ENCODE results near the gene GLG1.
"Not testable (repeated sequence)": the region's sequence is repeated elsewhere in the genome, so short reads cannot be mapped to it uniquely, and the experiment has no call there.

The GLG1 gene

DNA sequence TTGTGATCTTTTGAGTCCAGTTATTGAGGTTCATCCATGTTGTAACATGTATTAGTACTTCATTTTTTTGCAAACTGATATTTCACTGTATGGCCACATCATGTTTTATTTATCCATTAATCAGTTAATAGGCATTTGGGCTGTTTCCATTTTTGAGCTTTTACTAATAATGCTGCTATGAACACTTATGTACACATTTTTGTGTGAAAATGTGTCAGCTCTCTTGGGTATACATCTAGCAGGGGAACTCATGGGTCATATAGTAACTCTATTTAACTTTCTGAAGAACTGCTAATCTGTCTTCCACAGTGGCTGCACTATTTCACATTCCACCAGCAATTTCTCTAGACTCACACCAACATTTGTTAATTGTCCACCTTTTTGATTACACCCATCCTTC, 82.0 kb downstream of the GLG1 start:
- no peak for DNase-seq

DNA sequence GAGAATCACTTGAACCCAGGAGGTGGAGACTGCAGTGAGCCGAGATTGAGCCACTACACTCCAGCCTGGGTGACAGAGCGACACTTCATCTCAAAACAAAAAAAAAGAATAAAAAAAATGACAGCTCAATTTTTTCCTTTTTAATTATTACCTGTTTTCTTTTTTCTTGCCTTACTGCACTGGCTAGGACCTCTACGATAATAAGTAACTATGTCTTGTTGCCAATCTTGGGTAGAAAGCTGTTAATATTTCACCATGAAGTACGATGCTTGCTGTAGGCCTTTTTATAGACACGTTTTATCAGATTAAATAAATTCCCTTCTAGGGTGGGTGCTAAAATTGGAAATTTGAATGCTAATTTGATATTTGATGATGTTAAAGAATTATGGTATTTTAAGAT, 82.8 kb downstream of the GLG1 start:
- no peak for DNase-seq

DNA sequence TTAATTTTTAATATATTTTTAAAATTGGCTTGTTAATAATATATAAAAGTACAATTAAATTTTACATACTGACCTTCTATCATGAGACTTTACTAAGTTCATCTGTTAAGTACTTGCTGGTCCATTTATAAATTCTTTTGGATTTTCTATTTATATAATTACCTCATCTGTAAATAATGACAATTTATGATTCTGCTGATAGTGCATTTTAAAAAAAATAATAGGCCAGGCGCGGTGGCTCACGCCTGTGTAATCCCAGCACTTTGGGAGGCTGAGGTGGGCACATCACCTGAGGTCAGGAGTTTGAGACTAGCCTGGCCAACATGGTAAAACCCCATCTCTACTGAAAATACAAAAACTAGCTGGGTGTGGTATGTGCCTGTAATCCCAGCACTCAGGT, 83.2 kb downstream of the GLG1 start:
- DNase-seq = not testable (repeated sequence)

DNA sequence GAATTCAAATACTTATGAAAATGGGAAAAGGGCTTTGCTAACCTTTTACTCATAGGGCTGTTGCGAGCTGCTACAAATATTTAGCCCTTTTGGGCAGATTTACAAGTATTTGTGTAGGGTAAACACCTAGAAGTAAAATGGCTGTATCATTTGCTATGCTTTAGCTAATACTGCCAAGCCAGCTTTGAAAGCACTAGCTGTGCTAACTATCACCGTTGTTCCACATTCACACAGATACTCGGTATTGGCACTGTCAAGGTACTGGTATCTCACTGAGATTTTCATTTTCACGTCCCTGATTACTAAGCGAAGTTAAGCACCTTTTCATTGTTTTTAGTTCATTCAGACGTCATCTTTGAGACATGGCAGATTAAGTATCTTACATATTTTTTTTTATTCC, 84.8 kb downstream of the GLG1 start:
- DNase-seq = no peak

DNA sequence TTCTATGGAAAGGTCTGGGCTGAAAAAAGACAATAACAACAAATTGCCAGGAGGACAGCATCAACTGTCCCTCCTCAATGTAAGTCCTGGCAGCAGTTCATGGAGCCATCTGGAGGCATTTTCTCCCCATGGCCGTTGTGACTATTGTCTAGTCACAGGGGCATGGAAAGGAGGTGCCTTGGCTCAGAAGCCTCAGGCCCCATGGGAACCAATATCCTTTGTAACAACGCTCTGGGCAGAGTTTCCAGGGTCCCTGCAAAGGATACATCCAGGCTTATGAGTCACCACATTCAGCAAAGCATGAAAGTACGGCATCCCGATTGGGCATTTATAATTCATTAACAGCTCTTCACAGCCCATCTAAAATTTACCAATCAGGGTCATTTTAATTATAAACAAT, 85.2 kb downstream of the GLG1 start:
- DNase-seq = no peak

DNA sequence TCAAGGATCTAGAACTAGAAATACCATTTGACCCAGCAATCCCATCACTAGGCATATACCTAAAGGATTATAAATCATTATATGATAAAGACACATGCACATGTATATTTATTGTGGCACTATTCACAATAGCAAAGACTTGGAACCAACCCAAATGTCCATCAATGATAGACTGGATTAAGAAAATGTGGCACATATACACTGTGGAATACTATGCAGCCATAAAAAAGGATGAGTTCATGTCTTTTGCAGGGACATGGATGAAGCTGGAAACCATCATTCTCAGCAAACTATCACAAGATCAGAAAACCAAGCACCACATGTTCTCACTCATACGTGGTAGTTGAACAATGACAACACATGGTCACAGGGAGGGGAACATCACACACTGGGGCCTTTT, 88.0 kb downstream of the GLG1 start:
- not testable (repeated sequence) for DNase-seq

DNA sequence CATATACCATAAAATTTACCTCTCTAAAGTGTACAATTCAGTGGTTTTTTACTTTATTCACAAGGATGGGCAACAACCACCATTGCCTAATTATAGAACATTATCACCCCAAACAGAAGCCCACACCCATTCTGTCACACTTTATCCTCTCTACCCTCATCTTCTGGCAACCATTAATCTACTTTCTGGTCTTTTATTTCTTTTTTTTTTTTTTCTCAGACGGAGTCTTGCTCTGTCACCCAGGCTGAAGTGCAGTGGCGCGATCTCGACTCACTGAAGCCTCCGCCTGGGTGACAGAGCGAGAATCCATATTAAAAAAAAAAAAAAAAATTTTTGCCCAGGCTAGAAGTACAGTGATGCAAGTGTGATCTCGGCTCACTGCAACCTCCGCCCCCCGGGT, 95.0 kb downstream of the GLG1 start:
- DNase-seq = no peak

DNA sequence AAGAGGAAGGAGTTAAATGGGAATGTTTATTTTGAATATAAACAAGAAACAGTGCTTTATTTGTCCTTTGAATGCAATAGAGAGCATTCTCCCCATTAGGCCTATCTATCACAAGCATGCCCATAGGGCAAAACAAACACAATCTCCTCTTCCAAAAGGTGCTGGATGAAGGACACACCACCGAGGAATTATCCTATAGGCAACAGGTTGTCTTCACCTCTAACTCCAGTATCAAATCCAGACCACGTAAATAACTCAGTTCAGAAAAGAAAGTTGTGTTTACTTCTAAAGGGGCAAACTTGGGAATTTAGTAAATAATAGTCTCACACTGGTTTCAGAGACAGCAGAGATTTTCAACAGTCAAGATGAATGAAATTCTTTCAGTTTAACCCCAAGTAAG, 101.9 kb downstream of the GLG1 start:
- DNase-seq = no peak

DNA sequence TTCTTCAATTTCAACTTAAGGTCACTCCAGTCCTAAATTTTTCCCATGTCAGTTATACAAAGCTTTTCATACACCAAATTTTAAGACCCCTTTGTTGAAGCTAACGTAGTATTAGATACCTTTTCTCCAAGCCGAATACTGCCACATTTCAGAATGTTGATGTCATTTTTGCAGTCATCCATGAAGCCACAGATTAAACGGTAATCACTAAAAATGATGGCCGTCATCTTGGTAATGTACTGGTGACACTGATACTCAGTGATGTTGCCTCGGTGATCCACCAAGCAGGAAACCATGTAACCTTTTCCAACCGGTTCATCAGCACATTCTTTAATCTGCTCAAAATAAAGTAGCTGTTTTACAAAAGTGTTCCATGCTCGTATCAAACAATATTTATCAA, 103.5 kb downstream of the GLG1 start:
- no peak for DNase-seq

DNA sequence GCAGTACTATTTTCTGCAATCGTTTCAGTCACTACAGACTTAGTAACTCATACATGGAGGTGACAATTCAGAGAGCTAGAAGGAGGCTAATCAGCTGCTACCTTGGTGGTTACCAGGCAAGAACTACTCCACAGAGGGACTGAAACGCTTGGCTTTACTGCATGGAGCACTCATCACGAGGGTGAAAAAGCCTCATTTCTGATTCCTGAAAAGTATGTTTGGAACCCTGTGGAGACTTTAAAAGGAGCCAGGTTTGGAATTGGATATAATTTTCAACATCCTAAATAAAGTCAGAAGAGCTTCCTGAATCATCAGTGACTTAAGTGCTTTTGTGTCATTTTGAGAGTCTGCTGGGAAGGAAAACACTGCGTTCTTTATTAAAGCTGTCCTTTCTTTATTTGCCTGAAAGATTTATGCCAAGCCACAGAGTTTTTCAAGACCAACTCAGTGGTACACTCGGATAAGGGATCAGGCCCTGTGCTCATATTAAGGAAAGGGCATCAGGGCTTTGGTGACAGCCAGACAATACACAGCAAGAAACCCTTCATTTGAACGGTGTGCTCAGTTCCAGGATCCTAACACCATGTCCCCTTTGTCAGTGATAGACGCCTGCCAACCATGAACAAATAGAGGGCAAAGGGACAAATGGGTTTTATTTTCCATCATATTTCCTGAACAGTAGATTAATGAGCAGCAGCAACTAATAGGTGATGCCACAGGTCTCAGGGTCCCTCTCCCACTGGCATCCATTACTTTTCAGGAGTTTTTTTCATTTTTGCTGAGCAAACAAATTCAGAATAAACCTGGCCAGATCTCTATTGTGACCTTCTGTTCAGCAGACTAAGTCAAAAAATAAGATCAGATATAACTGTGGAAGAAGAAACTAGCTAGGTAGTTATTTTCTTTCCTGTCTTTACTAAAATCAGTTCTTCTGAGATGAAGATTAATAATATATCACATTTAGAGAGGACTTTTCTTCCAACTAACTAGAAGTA, 105.1 kb downstream of the GLG1 start:
- no peak for DNase-seq

DNA sequence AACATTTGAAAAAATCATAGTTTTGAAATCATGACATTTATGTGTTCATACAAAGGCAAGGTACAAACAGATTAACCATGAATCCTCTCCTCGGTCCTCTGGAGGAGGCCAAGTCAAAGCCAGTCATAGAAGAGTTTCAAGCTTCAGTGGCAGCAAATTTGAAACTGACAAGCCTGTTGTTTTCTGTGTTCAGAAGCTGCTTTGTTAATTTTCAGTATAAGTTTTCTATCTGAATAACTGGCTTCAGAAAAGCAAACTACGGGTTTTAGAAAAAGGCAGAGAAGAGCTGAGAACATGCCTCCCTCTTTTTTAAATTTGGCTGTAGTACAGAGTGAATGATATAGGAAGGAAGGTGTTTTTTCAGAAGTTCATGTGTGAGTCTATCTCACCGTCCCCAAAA, 106.0 kb downstream of the GLG1 start:
- no peak for DNase-seq

DNA sequence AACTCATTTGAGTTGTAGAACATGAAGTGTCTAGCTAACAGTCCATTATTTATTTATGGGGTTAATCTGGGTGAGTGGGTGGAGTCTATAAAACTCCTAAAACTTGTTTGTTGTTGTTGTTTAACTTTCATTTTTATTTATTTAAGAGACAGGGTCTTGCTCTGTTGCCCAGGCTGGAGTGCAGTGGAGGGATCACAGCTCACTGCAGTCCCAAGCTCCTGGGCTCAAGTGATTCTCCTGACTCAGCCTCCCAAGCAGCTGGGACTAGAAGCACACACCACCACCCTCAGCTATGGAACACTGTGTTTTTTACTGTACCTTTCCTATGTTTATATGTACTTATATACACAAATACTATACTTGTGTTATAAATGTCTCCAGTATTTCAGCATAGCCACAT, 107.8 kb downstream of the GLG1 start:
- no peak for DNase-seq

DNA sequence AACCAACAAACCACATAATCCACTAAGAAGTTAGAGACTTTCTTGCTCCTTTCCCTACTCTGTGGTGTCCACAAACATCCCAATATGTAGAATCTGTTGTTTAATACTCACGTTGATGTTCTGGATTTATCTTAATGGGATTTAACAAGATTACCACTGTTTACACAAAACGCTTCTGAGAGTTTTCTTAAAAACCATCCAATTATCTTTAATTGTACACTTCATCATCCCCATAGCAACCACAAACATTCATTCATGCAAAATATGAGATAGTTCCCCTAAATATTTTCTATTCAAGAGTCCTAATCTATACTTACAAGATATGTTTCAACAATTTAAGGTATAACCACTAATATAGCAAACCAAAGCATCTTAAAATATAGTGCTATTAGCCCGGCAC, 109.2 kb downstream of the GLG1 start:
- no peak for DNase-seq

DNA sequence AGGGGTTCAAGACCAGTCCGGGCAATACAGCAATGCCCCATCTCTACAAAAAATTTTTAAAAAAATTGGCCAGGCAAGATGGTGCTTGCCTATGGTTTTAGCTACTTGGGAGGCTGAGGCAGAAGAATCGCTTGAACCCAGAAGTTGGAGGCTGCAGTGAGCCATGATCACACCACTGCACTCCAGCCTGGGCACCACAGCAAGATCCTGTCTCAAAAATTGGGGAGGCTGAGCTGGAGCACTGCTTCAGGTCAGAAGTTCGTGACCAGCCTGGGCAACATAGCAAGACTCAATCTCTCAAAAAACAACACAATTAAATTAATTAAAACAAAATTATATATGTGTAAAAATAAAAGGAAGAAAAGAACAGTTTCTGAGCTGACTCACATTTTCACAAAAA, 110.9 kb downstream of the GLG1 start:
- no peak for DNase-seq

DNA sequence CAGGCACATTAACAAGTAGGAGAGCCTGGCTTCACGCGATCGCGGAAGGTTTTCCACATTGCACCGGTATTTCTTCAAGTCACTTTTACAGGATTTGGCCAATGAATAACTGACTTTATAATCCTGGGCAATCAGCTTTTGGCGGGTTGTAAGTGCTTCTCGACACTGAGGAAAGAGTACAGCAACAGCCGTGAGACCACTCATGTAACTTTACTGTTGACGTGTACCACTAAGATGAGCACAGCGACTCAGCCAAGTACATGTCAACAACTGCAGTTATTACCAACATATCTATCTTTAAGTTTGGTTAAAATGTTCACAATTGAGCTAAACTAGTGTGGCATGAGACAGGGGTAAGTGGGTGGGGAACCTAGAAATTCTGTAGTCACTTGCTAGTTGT, 113.9 kb downstream of the GLG1 start:
- no peak for DNase-seq

DNA sequence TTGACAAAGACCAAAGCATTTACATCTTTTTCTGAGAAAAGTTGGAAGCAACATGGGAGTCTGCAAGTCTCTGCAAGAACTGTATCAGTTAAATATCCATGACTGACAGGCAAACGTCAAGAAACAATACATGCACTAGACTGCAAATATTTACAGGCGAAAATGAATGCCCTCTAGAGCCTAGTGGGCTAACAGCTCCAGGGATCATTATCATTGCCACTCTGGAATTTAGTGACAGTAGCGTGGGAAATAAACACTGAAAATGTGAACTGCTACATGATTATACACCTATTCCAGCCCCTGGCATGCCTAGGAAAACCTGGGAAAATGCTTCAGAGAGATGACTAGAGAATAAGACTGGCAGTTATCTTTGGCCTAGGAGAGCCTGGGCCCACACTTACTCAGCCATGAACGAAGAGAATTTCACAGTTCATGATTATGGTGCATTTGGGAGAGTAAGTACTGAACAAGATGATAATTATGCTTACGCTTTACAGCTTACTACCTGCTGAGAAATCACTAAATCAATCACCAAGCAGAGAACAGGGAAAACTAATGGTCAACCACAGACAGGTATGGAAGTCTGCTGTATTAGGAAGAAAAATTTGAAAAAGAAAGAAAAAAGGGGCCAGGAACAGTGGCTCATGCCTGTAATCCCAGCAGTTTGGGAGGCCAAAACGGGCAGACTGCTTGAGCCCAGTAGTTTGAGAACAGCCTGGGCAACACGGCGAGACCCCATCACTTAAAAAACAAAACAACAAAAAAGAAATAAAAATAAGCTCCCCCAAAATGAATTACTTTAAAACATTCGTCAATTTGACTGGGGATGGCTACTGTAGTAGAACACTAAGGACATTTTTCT, 119.0 kb downstream of the GLG1 start:
- DNase-seq = no peak

DNA sequence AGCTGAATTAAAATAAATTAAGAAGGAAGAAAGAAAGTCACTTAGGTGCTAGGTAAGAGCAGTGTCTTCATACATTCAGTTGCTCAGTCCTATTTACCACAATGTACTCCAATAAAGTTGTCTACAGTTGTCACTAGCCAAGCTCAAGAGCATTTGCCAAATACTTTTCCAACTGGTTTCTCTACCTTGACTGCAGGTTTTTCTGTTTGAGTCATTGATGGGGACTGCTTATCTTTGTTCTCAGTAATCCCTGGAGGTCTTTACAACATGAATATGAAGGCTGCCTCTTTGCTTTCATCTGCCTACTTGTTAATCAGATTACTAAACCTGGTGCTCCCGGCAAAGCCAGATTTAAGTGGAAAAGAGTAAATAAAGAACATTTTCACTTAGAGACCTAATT, 121.0 kb downstream of the GLG1 start:
- DNase-seq = no peak

DNA sequence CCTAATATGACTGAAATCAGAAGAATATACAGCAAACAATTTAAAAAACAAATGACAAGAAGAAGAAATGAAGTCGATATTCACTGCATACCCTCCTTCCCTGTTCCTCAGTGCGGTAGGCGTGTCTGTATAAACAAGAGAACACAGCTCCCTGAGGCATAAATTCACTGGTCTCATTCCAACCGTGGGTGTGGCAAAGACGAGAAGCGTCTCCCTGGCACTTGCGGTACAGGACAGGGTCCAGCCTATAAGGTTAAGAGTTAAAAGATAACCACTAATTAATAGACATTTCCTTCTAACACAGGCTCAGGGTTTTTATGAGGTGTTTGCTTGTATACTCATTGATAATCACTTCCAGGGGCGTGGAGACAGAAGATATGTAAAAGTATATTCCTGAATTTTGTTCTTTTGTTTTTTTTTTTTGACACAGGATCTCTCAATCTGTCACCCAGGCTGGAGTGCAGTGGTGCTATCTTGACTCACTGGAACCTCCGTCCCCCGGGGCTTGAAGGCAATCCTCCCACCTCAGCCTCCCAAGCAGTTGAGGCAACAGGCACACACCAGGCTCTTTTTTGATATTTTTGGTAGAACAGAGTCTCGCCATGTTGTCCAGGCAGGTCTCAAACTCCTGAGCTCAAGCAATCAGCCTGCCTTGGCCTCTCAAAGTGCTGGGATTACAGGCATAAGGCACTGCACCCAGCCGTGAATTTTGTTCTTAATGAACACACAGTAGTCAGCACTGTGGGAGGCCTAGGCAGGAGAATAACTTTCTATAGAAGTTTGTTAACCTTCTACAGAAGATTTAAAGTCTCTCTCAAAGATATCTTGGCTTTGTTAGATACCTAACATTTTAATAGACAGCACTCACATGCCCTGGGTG, 126.5 kb downstream of the GLG1 start:
- DNase-seq = no peak

DNA sequence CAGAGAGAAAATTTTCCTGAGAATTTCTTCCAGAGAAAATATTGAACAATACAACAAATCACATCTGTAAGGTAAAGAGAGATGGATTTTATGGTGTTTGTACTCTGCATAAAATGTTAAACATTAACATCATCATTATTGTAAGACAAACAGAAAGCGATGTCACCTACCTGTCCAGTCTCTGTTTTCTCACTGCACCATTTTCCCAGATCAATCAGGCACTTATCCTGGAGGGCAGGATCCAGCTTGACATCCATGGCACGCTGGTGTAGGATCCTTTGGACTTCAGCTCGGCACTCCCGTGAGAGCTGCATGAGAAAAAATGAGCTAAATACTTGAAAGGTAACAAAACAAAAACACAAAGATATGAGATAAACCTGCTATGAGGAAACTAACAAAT, 129.7 kb downstream of the GLG1 start:
- DNase-seq = no peak

DNA sequence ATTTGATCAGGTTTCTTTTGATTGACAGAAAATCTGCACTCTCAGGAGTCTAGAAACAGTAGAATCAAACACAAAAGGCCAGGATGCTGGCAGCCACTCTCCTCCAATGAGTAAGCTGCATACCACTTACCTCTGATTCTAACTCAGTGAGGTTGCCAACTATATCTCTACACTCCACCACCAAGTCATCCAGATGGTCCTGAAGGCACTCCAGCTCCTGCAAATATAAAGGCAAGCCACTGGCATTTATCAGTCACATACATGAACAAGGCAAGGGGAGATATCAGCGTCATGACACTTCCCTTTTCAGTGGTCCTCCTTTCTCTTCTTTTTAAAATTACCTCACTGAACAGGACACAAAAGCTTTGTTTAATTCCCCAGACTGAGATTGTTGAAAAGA, 132.5 kb downstream of the GLG1 start:
- no peak for DNase-seq

DNA sequence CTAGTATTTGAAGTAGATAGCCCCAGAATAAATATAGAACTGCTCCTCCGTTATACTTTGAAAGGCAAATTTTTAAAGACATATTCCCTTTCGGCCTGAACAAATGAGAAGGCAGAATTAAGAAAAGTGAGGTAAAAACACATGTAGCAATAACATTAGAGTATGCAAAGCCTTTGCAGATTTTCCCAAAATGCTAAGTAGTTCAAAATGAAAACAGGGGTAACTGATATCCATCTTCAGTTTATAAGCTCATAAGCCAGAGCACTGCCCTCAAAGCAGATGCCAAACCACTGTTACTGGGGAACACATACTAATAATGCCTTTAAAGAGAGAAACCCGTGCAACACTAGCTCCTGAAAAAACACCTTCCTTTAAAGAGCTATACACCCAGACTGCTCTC, 134.4 kb downstream of the GLG1 start:
- no peak for DNase-seq

DNA sequence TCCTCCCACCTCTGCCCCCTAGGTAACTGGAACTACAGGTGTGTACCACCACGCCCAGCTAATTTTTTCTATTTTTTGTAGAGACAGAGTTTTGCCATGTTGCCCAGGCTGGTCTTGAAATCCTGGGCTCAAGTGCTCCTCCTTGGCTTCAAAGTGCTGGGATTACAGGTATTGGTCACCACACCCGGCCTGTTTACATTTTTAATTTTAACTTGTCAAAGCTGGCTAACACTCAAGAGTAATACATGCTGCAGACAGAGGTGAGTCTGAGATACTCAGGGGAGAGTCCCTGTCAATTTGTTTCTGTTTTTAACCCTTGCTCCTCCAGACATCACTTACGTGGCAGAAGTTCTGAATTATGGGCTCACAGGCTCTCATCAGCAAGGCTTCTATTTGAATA, 134.9 kb downstream of the GLG1 start:
- DNase-seq = no peak

DNA sequence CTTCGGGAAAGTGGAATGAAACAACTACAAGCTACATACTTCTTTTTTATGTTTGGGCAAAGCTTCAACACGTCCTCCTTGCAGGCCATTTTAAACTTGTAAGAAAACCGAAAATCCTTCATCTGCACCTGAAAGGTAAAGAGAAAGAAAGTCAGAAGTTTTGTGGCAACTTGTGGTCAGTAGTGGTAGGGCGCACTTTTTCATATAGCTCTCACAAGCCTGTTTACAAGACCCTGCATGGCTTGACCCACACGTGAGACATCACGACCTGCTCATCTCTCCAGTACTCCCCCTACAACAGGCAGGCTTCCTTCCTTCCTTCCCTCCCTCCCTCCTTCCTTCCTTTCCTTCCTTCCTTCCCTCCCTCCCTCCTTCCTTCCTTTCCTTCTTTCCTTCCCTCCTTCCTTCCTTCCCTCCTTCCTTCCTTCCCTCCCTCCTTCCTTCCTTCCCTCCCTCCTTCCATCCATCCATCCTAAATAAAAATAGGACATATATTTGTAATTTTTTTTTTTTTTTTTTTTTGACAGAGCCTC, 136.9 kb downstream of the GLG1 start:
- DNase-seq = no peak

Measured in activated CD4-positive, alpha-beta T cell treated with anti-CD3 and anti-CD28 coated beads, Interleukin-2, Interleukin-6, amounts not matched to agents 100 ng/mL and 50 ng/mL, durations not matched to agents 16 hours and 8 hours (primary cell).